ENCODE data around the gene ZNF43. TPM values are rescaled to one million over a fixed set of nuclear protein-coding genes. Genes with fewer than 3 reads are reported as not detected.
"Not testable (repeated sequence)": the region's sequence is repeated elsewhere in the genome, so short reads cannot be mapped to it uniquely, and the experiment has no call there.

ZNF43 gene
- polyA plus RNA-seq, 1 donor: 17.0 TPM

DNA sequence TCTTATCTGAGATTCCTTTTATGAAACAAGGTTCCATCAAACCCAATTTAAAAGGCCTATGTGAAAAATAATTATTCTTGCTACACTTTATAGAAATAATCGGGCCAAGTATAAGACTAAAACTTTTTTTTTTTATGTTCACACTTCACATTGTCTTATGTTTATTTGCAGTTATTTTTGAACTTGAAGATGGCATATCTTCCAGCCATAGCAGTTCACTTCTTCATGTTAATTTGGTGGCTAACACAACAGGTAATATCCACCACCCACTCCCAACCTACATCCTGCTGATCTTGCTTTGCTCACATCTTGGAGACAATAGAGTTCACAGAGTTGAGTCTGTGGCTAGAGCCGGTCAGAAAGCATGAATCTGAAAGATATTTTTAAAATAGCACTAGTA, 74.4 kb downstream of the ZNF43 start:
- WGBS (ENCODE audit: insufficient coverage, low lambda C conversion rate): 0% methylated on average over 1 of the region's 2 CpGs
- H3K36me3 ChIP-seq (ENCODE audit: control insufficient read depth, insufficient read depth, low read length): peaks cover 52% of the 10 kb centered on the region
- not testable (repeated sequence) for DNase-seq; H3K27me3 ChIP-seq (ENCODE audit: control insufficient read depth, insufficient read depth, low read length); H3K4me3 ChIP-seq (ENCODE audit: low read length); H3K27ac ChIP-seq (ENCODE audit: low read length); H3K9me3 ChIP-seq (ENCODE audit: control insufficient read depth, low read depth, low read length); H3K4me1 ChIP-seq (ENCODE audit: control insufficient read depth, insufficient read depth, low read length)

DNA sequence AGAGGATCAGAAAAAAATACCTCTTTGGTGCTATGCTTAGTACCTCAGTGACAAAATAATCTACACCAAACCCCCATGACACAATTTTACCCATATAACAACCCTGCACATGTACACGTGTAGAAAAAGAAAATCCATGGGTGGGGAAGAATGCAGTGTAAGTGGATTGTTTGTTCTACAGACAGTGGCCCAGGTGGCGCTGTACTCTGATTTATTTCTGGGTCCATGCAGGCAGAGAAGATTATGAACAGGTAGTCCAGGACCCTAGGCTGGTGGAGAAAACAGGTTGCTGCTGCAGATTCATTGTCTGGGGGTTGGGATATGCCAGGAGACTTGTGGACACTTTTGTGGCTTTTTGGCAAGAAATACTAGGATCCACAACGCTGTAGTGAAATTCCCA, 77.7 kb downstream of the ZNF43 start:
- H3K27me3 ChIP-seq (ENCODE audit: control insufficient read depth, insufficient read depth, low read length): no peaks in the 10 kb centered on the region
- no peak overlapping the region for H3K4me3 ChIP-seq (ENCODE audit: low read length)
- H3K9me3 ChIP-seq (ENCODE audit: control insufficient read depth, low read depth, low read length): no peaks in the 10 kb centered on the region
- no peak overlapping the region for H3K27ac ChIP-seq (ENCODE audit: low read length)
- H3K4me1 ChIP-seq (ENCODE audit: control insufficient read depth, insufficient read depth, low read length): no peaks in the 10 kb centered on the region
- no peak for DNase-seq
- peaks cover 47% of the 10 kb centered on the region for H3K36me3 ChIP-seq (ENCODE audit: control insufficient read depth, insufficient read depth, low read length)
- no CpG with 5 or more reads among the region's 3 CpGs for WGBS (ENCODE audit: insufficient coverage, low lambda C conversion rate)

DNA sequence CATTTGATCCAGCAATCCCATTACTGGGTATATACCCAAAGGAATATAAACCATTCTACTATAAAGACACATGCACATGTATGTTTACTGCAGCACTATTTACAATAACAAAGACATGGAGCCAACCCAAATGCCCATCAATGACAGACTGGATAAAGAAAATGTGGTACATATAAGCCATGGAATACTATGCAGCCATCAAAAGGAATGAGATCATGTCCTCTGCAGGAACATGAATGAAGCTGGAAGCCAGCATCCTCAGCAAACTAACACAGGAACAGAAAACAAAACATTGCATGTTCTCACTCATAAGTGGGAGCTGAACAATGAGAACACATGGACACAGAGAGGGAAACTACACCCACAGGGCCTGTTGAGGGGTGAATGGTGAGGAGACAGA, 80.4 kb downstream of the ZNF43 start:
- H3K4me3 ChIP-seq (ENCODE audit: low read length); H3K27me3 ChIP-seq (ENCODE audit: control insufficient read depth, insufficient read depth, low read length); H3K27ac ChIP-seq (ENCODE audit: low read length); H3K4me1 ChIP-seq (ENCODE audit: control insufficient read depth, insufficient read depth, low read length); DNase-seq; H3K9me3 ChIP-seq (ENCODE audit: control insufficient read depth, low read depth, low read length): not testable (repeated sequence)
- peaks cover 44% of the 10 kb centered on the region for H3K36me3 ChIP-seq (ENCODE audit: control insufficient read depth, insufficient read depth, low read length)

Other genes with a start within 250 kb of the ZNF43 start
- gene ZNF100, start 68.6 kb downstream of the ZNF43 start, polyA plus RNA-seq: 6.8 TPM
- gene ZNF208, start 174.8 kb upstream of the ZNF43 start, polyA plus RNA-seq: 0.87 TPM
- gene ZNF257, start 216.3 kb upstream of the ZNF43 start, polyA plus RNA-seq: 3.1 TPM

Data from large intestine (tissue), 3 donors.